Parathyroid adenoma (tissue), 2 donors: ENCODE results near the gene POLDIP3.

Experiments used
- H2AFZ ChIP-seq: fragments of 300-600 bp; sonication (generic); one replicate; pipeline ENCODE4 v1.7.0; 2017; ENCODE audit warnings: antibody characterized with exemption, mild to moderate bottlenecking
- H3K27ac ChIP-seq: fragments of 300-600 bp; sonication (generic); one replicate; pipeline ENCODE4 v1.7.0; 2017
- H3K27me3 ChIP-seq: fragments of 300-600 bp; sonication (generic); one replicate; pipeline ENCODE4 v1.7.0; 2017; ENCODE audit warnings: low read length; ENCODE audit not compliant: control insufficient read depth, insufficient read depth
- H3K36me3 ChIP-seq: fragments of 300-600 bp; sonication (generic); one replicate; pipeline ENCODE4 v1.7.0; 2017; ENCODE audit warnings: low read length; ENCODE audit not compliant: control insufficient read depth, insufficient read depth
- H3K4me1 ChIP-seq: fragments of 300-600 bp; sonication (generic); one replicate; pipeline ENCODE4 v1.7.0; 2017; ENCODE audit warnings: control low read depth
- H3K4me2 ChIP-seq: fragments of 300-600 bp; sonication (generic); one replicate; pipeline ENCODE4 v1.7.0; 2017; ENCODE audit warnings: low read length
- H3K4me3 ChIP-seq: fragments of 300-600 bp; sonication (generic); one replicate; pipeline ENCODE4 v1.7.0; 2017; ENCODE audit warnings: low read depth, low read length
- H3K79me2 ChIP-seq: fragments of 300-600 bp; sonication (generic); one replicate; pipeline ENCODE4 v1.7.0; 2017; ENCODE audit warnings: control low read depth
- H3K9ac ChIP-seq: fragments of 300-600 bp; sonication (generic); one replicate; pipeline ENCODE4 v1.7.0; 2017; ENCODE audit warnings: mild to moderate bottlenecking
- H3K9me3 ChIP-seq: fragments of 300-600 bp; sonication (generic); one replicate; pipeline ENCODE4 v1.7.0; 2017; ENCODE audit warnings: low read length; ENCODE audit not compliant: control insufficient read depth
- TF ChIP-seq, protein P1 (sequence below): fragments of 300-600 bp; sonication (generic); IDR thresholded peaks from one replicate; pipeline ENCODE4 v1.7.0; 2017; ENCODE audit warnings: antibody characterized with exemption, mild to moderate bottlenecking
- donor health status: primary hyperparathyroidism.

POLDIP3 gene, protein sequence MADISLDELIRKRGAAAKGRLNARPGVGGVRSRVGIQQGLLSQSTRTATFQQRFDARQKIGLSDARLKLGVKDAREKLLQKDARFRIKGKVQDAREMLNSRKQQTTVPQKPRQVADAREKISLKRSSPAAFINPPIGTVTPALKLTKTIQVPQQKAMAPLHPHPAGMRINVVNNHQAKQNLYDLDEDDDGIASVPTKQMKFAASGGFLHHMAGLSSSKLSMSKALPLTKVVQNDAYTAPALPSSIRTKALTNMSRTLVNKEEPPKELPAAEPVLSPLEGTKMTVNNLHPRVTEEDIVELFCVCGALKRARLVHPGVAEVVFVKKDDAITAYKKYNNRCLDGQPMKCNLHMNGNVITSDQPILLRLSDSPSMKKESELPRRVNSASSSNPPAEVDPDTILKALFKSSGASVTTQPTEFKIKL

DNA sequence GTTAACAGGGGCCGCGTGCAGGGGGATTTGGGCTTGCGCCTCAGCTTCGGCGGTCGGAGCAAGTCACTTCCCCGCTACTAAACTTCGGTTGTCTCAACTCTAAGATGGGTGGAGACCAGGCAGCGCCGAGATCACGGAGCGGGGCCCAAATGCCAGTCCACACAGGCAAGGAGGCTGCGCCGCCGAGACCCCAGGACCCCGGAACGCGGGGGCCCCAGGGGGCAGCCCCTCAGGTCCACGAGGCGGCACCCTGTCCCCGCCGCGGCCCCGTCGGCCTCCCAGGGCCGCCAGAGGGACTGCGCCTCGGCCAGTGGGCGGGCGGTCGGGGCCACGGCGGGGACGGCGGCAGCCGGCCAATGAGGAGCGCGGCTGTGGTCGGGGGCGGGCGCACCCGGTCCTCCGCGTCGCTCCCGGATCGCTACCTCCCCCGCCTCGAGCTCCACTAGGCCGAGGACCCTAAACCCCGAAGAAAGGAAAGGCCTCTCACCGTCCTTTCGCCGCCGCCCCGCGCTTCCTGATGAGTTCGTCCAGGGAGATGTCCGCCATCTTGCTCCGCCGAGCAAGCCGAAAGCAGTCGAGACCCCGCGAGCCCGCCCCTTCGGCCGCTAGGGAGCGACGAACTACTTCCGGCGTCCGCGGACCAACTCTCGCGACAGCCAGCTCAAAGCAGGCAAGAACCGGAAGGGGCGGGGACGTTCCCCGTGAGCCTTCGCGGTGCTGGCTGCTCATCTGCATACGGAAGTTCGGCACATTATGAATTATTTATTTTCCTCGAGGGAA, at the start of gene POLDIP3:
Gene POLDIP3, minus strand, starts transcription at position 572 of the 780 bp plus-strand sequence. Its CDS starts 26 bp downstream, at position 546.
- H3K36me3 ChIP-seq = no peaks in the 10 kb centered on the region
- H3K4me3 ChIP-seq = peak within 1 kb of the TSS; percentile 83
- TF ChIP-seq, protein P1, sequence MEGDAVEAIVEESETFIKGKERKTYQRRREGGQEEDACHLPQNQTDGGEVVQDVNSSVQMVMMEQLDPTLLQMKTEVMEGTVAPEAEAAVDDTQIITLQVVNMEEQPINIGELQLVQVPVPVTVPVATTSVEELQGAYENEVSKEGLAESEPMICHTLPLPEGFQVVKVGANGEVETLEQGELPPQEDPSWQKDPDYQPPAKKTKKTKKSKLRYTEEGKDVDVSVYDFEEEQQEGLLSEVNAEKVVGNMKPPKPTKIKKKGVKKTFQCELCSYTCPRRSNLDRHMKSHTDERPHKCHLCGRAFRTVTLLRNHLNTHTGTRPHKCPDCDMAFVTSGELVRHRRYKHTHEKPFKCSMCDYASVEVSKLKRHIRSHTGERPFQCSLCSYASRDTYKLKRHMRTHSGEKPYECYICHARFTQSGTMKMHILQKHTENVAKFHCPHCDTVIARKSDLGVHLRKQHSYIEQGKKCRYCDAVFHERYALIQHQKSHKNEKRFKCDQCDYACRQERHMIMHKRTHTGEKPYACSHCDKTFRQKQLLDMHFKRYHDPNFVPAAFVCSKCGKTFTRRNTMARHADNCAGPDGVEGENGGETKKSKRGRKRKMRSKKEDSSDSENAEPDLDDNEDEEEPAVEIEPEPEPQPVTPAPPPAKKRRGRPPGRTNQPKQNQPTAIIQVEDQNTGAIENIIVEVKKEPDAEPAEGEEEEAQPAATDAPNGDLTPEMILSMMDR = peak; percentile 28
- peak within 1 kb of the TSS; percentile 35 for H2AFZ ChIP-seq
- peak within 1 kb of the TSS; percentile 67 for H3K9ac ChIP-seq
- H3K27me3 ChIP-seq = no peaks in the 10 kb centered on the region
- peaks cover 3% of the 10 kb centered on the region for H3K4me1 ChIP-seq
- peak within 1 kb of the TSS; percentile 72 for H3K4me2 ChIP-seq
- peaks cover 32% of the 10 kb centered on the region for H3K79me2 ChIP-seq
- H3K27ac ChIP-seq = peak within 1 kb of the TSS; percentile 99
- no peaks in the 10 kb centered on the region for H3K9me3 ChIP-seq

DNA sequence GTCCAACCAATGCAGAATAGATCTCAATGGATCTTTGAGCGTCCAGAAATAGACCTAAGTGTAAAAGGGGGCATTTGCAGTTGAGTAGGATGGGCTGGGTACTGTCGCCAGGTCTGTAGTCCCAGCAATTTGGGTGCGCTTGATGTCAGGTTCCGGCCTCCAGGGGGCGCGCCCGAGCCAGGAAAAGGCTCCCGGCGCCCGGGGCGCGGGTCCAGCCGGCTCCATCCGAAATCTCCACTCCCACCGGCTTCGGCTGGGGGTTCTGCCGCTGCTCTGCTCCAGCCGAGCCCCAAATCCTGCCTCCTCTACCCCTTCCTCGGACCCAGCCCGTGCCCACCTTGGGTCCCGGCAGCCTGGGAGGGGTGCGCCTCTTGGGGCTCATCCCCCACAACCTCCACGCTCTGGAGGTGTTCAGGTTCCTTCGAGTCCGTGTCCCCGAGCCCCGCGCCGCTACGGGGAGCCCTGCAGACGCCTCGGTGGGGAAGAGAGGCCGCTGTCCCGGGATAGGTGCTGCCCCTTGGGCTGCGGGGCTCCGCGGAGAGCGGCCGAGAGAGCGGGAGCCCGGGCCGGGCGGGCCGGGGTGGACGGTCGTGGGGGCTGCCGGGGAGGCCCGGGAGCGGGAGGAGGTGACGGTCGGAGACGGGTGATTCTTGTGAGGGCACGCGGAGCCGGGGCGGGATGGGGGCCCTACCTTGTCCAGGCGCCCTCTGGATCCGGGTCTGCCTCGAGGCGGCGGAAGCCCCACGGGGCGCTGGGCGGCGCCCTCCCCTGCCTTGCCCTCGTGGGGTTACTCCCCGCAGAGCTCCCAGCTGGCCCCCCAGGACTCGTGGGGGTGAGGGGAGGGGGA, 47.5 kb upstream of the POLDIP3 start:
- no peak overlapping the region for H3K27ac ChIP-seq
- no peaks in the 10 kb centered on the region for H3K9me3 ChIP-seq
- no peaks in the 10 kb centered on the region for H3K4me1 ChIP-seq
- H3K4me3 ChIP-seq = peak overlapping the region; percentile 48
- TF ChIP-seq, protein P1 = peak; percentile 75
- H3K4me2 ChIP-seq = peak overlapping the region; percentile 61
- no peaks in the 10 kb centered on the region for H3K79me2 ChIP-seq
- H3K9ac ChIP-seq = no peak overlapping the region
- no peaks in the 10 kb centered on the region for H3K36me3 ChIP-seq
- H2AFZ ChIP-seq = peak overlapping the region; percentile 90
- no peaks in the 10 kb centered on the region for H3K27me3 ChIP-seq

DNA sequence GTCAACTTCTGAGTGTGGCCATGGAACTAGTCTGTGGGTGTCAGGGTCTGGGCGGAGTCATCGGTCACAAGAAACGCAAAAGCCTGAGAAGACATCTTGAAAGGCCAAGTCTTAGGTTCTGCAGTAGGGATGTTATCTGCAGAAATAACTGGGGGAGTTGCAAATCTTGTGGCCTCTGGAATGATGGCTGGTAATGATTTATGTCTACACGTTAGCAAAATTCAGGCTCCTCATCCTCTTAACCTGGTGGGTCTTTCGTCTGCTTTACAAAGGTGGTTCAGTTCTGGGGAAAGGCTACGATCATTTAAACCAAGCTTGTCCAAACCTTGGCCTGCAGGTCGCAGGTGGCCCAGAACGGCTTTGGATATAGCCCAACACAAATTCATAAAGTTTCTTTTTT, 41.9 kb upstream of the POLDIP3 start:
- Histone ChIP-seq H3K27me3 (no peaks in the 10 kb centered on the region), H3K36me3 (no peaks in the 10 kb centered on the region), H3K4me2 (no peak overlapping the region), H3K4me3 (no peak overlapping the region), H3K27ac (no peak overlapping the region), H3K9me3 (no peaks in the 10 kb centered on the region), H3K79me2 (no peaks in the 10 kb centered on the region), H3K4me1 (no peaks in the 10 kb centered on the region), H2AFZ (no peak overlapping the region), H3K9ac (no peak overlapping the region)
- TF ChIP-seq, protein P1 = no peak

DNA sequence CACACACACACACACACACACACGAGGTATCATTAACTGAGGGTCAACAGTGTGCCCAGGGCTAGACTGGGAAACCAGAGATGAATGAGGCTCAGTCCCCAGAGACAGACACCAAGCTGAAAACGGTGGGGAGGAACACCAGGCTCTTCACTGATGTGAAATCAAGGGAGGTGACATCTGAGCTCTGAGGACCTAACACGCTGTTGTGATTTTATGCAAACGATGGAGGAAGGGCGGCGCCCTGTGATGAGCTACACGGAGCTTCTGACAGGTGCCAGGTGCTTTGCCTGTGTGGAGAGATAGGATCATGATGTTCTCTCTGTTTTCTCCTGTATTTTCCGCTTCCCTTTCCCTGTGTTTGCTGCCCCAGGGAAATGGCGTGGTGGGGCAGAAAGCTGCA, 41.0 kb upstream of the POLDIP3 start:
- no peaks in the 10 kb centered on the region for H3K36me3 ChIP-seq
- H3K9me3 ChIP-seq = no peaks in the 10 kb centered on the region
- TF ChIP-seq, protein P1 = no peak
- no peaks in the 10 kb centered on the region for H3K27me3 ChIP-seq
- H3K27ac ChIP-seq = no peak overlapping the region
- no peak overlapping the region for H3K4me3 ChIP-seq
- no peak overlapping the region for H3K9ac ChIP-seq
- peak overlapping the region; percentile 46 for H2AFZ ChIP-seq
- no peaks in the 10 kb centered on the region for H3K4me1 ChIP-seq
- no peaks in the 10 kb centered on the region for H3K79me2 ChIP-seq
- no peak overlapping the region for H3K4me2 ChIP-seq
